CD14-positive monocyte (primary cell): Measurements from ENCODE around the gene PLK1. TPM values are rescaled to one million over a fixed set of nuclear protein-coding genes. Genes with fewer than 3 reads are reported as not detected.
A peak's percentile ranks its signal among the peaks of the same experiment; 100 is the strongest.

Experiments used
- DNase-seq, 3 donors: peaks; one replicate each; pipeline ENCODE4 v3.0.0-alpha.2; 2011 to 2022
- H2AFZ ChIP-seq: 2 replicates; pipeline ENCODE4 v1.6.0; 2012; ENCODE audit warnings: mild to moderate bottlenecking, low read depth, low read length, inconsistent platforms; ENCODE audit not compliant: insufficient read depth, poor library complexity, severe bottlenecking
- H3K27ac ChIP-seq, 2 donors: 1 replicate in 1 of 2; 2 replicates in 1 of 2; pipeline ENCODE4 v1.5.1; 2012 to 2013; ENCODE audit warnings: low read length in 2 of 2, control low read depth in 1 of 2, inconsistent platforms in 1 of 2, low read depth in 1 of 2, mild to moderate bottlenecking in 1 of 2
- H3K27me3 ChIP-seq, 2 donors: one replicate each; pipeline versions ENCODE4 v1.6.0 to v1.6.1; 2011 to 2013; ENCODE audit warnings: low read length in 2 of 2; ENCODE audit not compliant: control insufficient read depth in 2 of 2, insufficient read depth in 2 of 2
- H3K36me3 ChIP-seq, 2 donors: replicated peaks in 1 of 2; 1 replicate in 1 of 2; 2 replicates in 1 of 2; pipeline versions ENCODE4 v1.5.1 to v1.6.1; 2012 to 2013; ENCODE audit warnings: low read length in 2 of 2, control low read depth in 1 of 2, inconsistent platforms in 1 of 2, mild to moderate bottlenecking in 1 of 2; ENCODE audit not compliant: insufficient read depth in 2 of 2, control insufficient read depth in 1 of 2
- H3K4me1 ChIP-seq, 2 donors: 1 replicate in 1 of 2; 2 replicates in 1 of 2; pipeline versions ENCODE4 v1.5.1 to v1.6.1; 2012 to 2013; ENCODE audit warnings: low read length in 2 of 2, control low read depth in 1 of 2, inconsistent platforms in 1 of 2, mild to moderate bottlenecking in 1 of 2, moderate library complexity in 1 of 2; ENCODE audit not compliant: insufficient read depth in 2 of 2, control insufficient read depth in 1 of 2
- H3K4me2 ChIP-seq: replicated peaks from 2 replicates; pipeline ENCODE3; 2012; ENCODE audit warnings: low read length, moderate library complexity, mild to moderate bottlenecking; ENCODE audit not compliant: poor library complexity, severe bottlenecking; ENCODE audit errors: extremely low read depth
- H3K4me3 ChIP-seq, 3 experiments: fragments of 200-600 bp in 1 of 3; sonication (generic) in 1 of 3; replicated peaks in 1 of 3; 1 replicate in 2 of 3; 2 replicates in 1 of 3; pipeline ENCODE4 v1.5.1; 2011 to 2013; ENCODE audit warnings: low read length in 3 of 3, mild to moderate bottlenecking in 3 of 3, control low read depth in 2 of 3, low read depth in 2 of 3, inconsistent platforms in 1 of 3, moderate library complexity in 1 of 3
- H3K79me2 ChIP-seq: 2 replicates; pipeline ENCODE4 v1.6.0; 2012; ENCODE audit warnings: mild to moderate bottlenecking, control low read depth, inconsistent platforms, low read length, moderate library complexity; ENCODE audit not compliant: insufficient read depth
- H3K9ac ChIP-seq: 2 replicates; pipeline ENCODE4 v1.6.0; 2017; ENCODE audit warnings: low read length, mild to moderate bottlenecking; ENCODE audit not compliant: insufficient read depth, poor library complexity, severe bottlenecking
- H3K9me3 ChIP-seq, 2 donors: replicated peaks in 1 of 2; 1 replicate in 1 of 2; 2 replicates in 1 of 2; pipeline versions ENCODE4 v1.5.1 to v1.6.1; 2012 to 2013; ENCODE audit warnings: low read length in 2 of 2, control low read depth in 1 of 2; ENCODE audit not compliant: control insufficient read depth in 1 of 2, insufficient read depth in 1 of 2
- H4K20me1 ChIP-seq: 2 replicates; pipeline ENCODE4 v1.6.0; 2012; ENCODE audit warnings: mild to moderate bottlenecking, low read length, control low read depth, moderate library complexity; ENCODE audit not compliant: insufficient read depth
- H3K27ac Mint-ChIP-seq, 7 donors: one replicate each; pipeline ENCODE4 v1.8.0; 2020; ENCODE audit warnings: mild to moderate bottlenecking in 7 of 7, mixed read lengths in 7 of 7, moderate library complexity in 6 of 7, inconsistent platforms in 2 of 7
- H3K27me3 Mint-ChIP-seq, 3 donors: one replicate each; pipeline ENCODE4 v1.8.0; 2021 to 2022; ENCODE audit warnings: low read depth in 3 of 3, mild to moderate bottlenecking in 3 of 3, mixed read lengths in 3 of 3, moderate library complexity in 3 of 3, inconsistent platforms in 1 of 3
- H3K36me3 Mint-ChIP-seq, 2 donors: one replicate each; pipeline ENCODE4 v1.8.0; 2020; ENCODE audit warnings: mixed read lengths in 2 of 2, inconsistent platforms in 1 of 2, mild to moderate bottlenecking in 1 of 2
- H3K4me1 Mint-ChIP-seq: one replicate; pipeline ENCODE4 v1.8.0; 2020; ENCODE audit warnings: mild to moderate bottlenecking, mixed read lengths
- H3K4me3 Mint-ChIP-seq, 2 donors: one replicate each; pipeline ENCODE4 v1.8.0; 2020; ENCODE audit warnings: mild to moderate bottlenecking in 2 of 2, mixed read lengths in 2 of 2, moderate library complexity in 1 of 2
- H3K9me3 Mint-ChIP-seq, 7 donors: one replicate each; pipeline ENCODE4 v1.8.0; 2020 to 2022; ENCODE audit warnings: mixed read lengths in 7 of 7, mild to moderate bottlenecking in 6 of 7, moderate library complexity in 6 of 7, inconsistent platforms in 2 of 7
- WGBS: methylation state at CpG from one replicate; pipeline ENCODE4 v1.1.5; 2013; ENCODE audit warnings: missing lambda C conversion rate; ENCODE audit not compliant: insufficient coverage; 5-methylcytosine and 5-hydroxymethylcytosine counted together
- intact Hi-C, 2 donors: fragments of 100-400 bp; cut with micrococcal nuclease; formaldehyde crosslinking; loops; one replicate each; pipeline versions ENCODE4 v1.15.0 to v1.15.1; 2023
- polyA plus RNA-seq, 3 donors: library from polyadenylated mRNA; depleted of rRNA in 1 of 3; unstranded in 2 of 3; stranded (reverse) in 1 of 3; fragments of 300-500 nt in 2 of 3; fragments of >200 nt in 1 of 3; fragmentation: Illumina TruSeq in 2 of 3; gene quantifications; 1 replicate in 2 of 3; 2 replicates in 1 of 3; pipeline ENCODE4 v1.2.3, GENCODE V29; 2012 to 2021
- TF ChIP-seq, protein P1 (sequence below): fragments of 200-600 bp; IDR thresholded peaks from one replicate; pipeline ENCODE4 v1.8.0; 2022; ENCODE audit warnings: antibody characterized with exemption, mild to moderate bottlenecking

Gene PLK1
- polyA plus RNA-seq, 3 donors = 3.5 TPM; not detected in 2

DNA sequence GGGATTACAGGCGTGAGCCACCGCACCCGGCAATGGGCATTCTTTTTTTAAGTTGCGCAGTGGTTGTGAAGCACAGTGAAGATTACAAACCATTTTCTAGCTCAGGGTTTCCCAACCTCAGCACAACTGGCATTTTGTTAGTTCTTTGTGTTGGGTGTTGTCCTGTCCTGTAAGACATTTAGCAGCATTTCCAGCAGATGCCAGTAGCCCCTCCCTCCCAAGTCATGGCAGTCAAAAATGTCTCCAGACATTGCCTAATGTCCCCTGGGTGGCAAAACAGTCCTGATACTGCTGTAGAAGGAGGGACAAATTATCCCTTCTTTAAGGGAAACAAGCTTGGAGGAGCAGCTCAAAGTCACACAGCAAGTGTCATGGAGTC, 15.6 kb downstream of the PLK1 start:
- Histone ChIP-seq H3K9ac (peak overlapping the region; percentile 43), H3K4me2 (peak overlapping the region; percentile 48), H4K20me1 (no peaks in the 10 kb centered on the region), H3K36me3 (peaks cover 24 to 37% of the 10 kb centered on the region in 2 donors), H3K4me1 (peaks cover 5 to 8% of the 10 kb centered on the region in 2 donors), H3K9me3 (no peaks in the 10 kb centered on the region), H3K79me2 (no peaks in the 10 kb centered on the region), H3K4me3 (no peak overlapping the region), H2AFZ (peak overlapping the region; percentile 73), H3K27ac (no peak overlapping the region), H3K27me3 (no peaks in the 10 kb centered on the region)
- TF ChIP-seq, protein P1, sequence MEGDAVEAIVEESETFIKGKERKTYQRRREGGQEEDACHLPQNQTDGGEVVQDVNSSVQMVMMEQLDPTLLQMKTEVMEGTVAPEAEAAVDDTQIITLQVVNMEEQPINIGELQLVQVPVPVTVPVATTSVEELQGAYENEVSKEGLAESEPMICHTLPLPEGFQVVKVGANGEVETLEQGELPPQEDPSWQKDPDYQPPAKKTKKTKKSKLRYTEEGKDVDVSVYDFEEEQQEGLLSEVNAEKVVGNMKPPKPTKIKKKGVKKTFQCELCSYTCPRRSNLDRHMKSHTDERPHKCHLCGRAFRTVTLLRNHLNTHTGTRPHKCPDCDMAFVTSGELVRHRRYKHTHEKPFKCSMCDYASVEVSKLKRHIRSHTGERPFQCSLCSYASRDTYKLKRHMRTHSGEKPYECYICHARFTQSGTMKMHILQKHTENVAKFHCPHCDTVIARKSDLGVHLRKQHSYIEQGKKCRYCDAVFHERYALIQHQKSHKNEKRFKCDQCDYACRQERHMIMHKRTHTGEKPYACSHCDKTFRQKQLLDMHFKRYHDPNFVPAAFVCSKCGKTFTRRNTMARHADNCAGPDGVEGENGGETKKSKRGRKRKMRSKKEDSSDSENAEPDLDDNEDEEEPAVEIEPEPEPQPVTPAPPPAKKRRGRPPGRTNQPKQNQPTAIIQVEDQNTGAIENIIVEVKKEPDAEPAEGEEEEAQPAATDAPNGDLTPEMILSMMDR = no peak
- DNase-seq = no peak
- no CpG with 5 or more reads among the region's 4 CpGs for WGBS
- intact Hi-C loops = no loop called here
- peaks cover 3 to 10% (median 6%) of the 10 kb centered on the region in 3 donors for H3K27me3 Mint-ChIP-seq
- H3K9me3 Mint-ChIP-seq = no peaks in the 10 kb centered on the region
- peaks cover 12% of the 10 kb centered on the region for H3K4me1 Mint-ChIP-seq
- H3K27ac Mint-ChIP-seq = no peak overlapping the region
- peaks cover 31 to 38% of the 10 kb centered on the region in 2 donors for H3K36me3 Mint-ChIP-seq
- no peak overlapping the region for H3K4me3 Mint-ChIP-seq

DNA sequence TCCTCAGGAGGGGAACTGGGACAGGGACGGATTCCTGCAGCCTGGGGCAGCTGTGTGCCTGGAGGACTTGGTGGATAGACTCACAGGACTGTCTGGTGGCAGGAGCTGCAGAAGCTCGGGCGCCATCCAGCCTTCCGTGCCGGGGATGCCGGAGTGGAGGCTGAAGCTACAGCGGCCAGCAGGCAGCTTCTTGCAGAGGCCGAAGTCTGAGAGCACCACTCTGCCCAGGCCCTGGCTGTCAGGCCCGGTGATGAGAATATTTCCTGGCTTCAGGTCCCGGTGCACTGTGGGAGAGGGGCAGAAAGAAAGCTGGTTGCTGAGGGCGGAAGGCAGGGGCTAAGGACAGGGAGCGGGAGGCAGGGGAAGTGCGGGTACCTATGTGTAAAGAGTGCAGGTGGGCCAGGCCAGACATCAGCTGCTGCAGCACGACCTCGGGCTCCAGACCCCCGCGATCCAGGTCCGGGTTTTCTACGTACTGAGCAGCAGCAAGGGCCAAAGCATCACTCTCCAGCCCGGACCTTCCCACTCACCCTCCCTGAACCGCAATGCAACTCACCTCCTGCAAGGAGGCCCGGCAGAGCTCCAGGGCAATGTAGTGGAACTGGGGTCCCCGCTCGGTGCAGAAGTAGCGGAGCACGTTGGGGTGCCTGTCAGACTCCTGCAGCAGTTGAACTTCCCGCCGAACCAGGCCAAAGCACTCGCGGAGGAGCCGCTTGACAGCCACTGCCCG, 16.1 kb downstream of the PLK1 start:
- 23% methylated on average over 29 of the region's 32 CpGs for WGBS
- peaks cover 5 to 8% of the 10 kb centered on the region in 2 donors for H3K4me1 ChIP-seq
- H3K4me3 Mint-ChIP-seq = peak overlapping the region; percentile 48 to 84
- peaks cover 18 to 32% of the 10 kb centered on the region in 2 donors for H3K36me3 ChIP-seq
- peak overlapping the region; percentile 73 for H2AFZ ChIP-seq
- H3K9ac ChIP-seq = peak overlapping the region; percentile 43
- H4K20me1 ChIP-seq = no peaks in the 10 kb centered on the region
- TF ChIP-seq, protein P1 = no peak
- peaks cover 3 to 10% (median 6%) of the 10 kb centered on the region in 3 donors for H3K27me3 Mint-ChIP-seq
- no peaks in the 10 kb centered on the region for H3K9me3 Mint-ChIP-seq
- H3K4me2 ChIP-seq = peak overlapping the region; percentile 48
- no peaks in the 10 kb centered on the region for H3K79me2 ChIP-seq
- intact Hi-C loops = no loop called here
- peaks cover 25 to 33% of the 10 kb centered on the region in 2 donors for H3K36me3 Mint-ChIP-seq
- no peak overlapping the region for H3K27ac ChIP-seq
- no peak for DNase-seq
- peaks cover 12% of the 10 kb centered on the region for H3K4me1 Mint-ChIP-seq
- no peak overlapping the region for H3K27ac Mint-ChIP-seq
- peak overlapping the region in 1 of 3 experiments; percentile 51 for H3K4me3 ChIP-seq
- no peaks in the 10 kb centered on the region for H3K27me3 ChIP-seq
- no peaks in the 10 kb centered on the region for H3K9me3 ChIP-seq
